DMS153 treated with DMSO at 0.1 percent for 48 hours (cell line): ENCODE data around the gene UHMK1.
A peak's percentile ranks its signal among the peaks of the same experiment; 100 is the strongest.
"Not testable (repeated sequence)": the region's sequence is repeated elsewhere in the genome, so short reads cannot be mapped to it uniquely, and the experiment has no call there.

Experiments
- DNase-seq: peaks from one replicate; lab custom pipeline; 2025; ENCODE audit not compliant: unreplicated experiment; lab: John Stamatoyannopoulos, UW

UHMK1 gene, protein sequence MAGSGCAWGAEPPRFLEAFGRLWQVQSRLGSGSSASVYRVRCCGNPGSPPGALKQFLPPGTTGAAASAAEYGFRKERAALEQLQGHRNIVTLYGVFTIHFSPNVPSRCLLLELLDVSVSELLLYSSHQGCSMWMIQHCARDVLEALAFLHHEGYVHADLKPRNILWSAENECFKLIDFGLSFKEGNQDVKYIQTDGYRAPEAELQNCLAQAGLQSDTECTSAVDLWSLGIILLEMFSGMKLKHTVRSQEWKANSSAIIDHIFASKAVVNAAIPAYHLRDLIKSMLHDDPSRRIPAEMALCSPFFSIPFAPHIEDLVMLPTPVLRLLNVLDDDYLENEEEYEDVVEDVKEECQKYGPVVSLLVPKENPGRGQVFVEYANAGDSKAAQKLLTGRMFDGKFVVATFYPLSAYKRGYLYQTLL

DNA sequence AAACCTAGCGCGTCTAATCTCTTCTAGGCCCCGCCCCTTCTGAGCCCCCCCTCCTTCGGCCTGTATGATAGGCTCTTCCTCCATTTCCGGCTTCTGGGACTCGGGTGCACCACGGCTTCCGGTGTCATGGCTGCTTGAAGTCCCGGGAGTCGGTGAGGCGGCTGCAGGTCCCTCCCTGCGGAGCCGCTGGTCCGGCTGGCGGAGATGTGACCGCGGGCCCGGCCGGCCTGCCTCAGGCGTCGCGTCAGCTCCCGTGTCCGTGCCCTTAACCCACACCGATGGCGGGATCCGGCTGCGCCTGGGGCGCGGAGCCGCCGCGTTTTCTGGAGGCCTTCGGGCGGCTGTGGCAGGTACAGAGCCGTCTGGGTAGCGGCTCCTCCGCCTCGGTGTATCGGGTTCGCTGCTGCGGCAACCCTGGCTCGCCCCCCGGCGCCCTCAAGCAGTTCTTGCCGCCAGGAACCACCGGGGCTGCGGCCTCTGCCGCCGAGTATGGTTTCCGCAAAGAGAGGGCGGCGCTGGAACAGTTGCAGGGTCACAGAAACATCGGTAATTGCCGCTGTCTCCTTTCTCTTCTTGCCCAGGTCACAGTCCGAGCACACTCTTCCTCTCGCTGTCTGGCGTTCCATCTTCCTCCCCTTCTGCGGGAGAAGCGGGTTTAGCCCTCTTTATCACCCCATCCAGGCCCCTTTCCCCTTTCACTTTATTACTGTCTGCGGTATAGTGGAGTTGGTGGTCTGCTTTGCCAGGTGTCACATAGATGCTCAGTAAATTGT lies at the start of gene UHMK1:
UHMK1 (plus strand) TSS at position 96 of the 773 bp plus-strand sequence; CDS start at position 279, 183 bp downstream.
- DNase-seq = peak; percentile 95

- not testable (repeated sequence) for DNase-seq
These were observed 43.3 kb upstream of the UHMK1 start for GRCh38 chr1:162454361-162454760.

- no peak for DNase-seq
These were observed 41.3 kb upstream of the UHMK1 start for GRCh38 chr1:162456323-162456722.

- DNase-seq = no peak
These were observed 39.4 kb upstream of the UHMK1 start for GRCh38 chr1:162458236-162458635.

- DNase-seq = not testable (repeated sequence)
These were observed 35.2 kb upstream of the UHMK1 start for GRCh38 chr1:162462425-162462824.

DNA sequence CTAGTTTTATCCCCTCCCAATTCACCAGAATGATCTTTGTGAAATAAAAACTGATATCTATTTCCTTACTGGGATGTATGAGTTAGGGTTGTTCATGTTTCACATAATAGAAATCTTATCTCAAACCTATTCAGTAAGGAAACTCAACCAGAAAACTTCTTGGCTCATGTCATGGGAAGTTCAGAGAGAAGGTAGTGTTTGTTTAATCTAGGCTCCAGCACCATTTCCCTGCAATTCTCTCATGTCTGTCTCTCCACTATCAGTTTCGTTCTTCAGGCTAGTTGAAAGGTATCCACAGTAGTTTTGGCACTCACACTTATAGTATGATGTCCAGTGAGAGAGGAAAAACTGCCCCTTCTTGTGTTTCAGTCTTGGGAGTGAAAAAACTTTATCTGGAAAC lies 34.6 kb upstream of the UHMK1 start:
- DNase-seq = no peak

DNA sequence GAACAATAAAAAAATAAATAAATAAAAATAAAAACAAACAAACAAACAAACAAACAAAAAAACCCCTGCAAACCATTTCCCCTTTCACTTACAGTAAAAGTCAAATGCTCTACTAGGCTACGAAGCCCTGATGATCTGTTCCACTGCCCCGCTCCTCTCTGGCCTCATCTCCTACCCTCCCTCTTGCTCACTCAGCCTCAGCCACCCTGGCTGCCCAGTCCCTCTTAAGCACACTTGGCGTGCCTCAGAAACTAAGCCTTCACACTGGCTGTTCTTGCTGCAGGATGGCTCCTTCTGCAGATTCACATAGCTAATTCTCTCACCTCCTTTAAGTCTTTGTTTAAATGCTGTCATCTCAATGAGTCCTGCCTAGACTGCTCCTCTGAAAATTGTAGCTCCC lies 30.8 kb upstream of the UHMK1 start:
- DNase-seq = no peak

DNA sequence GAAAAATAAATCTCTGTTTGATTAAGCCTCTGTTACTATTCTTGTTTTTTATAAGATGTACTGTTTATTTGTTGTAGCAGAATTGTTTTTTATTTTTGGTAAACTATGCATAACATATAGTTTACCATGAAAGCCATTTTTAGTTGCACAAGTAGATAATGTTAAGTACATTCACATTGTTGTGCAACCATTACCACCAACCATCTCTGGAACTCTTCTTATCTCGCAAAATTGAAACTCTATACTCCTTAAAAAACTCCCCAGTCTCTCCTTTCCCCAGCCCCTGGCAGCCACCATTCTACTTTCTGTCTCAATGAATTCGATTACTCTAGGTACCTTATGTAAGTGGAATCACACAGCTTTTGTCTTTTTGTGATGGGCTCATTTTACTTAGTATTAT lies 27.4 kb upstream of the UHMK1 start:
- no peak for DNase-seq

DNA sequence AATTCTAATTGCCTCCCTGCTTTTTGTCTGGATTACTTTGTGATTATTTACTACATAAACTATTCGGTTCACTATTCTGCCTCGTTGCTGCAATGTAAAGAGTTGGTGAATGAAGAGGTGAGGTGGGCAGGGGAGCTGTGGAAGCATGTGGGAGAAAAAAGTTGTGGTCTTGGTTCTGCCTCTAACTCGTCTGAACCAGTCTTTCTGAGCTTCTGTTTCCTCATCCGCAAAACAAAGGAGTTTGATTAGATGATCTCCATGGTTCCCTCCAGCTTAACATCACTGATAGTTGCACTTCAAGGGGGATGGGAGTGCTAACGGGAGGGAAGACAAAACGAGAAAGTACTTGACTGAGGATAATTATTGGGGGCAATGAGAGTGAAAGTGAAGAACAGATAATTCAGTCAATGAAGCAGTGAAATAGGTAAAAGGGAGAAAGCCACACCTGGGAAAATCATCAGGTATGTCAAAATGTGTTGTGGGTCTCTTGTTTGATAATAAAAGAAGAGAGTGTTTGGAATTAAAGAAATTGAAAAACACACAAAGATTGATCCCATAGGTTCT lies 26.2 kb upstream of the UHMK1 start:
- DNase-seq = no peak

- DNase-seq = no peak
These were observed 22.5 kb upstream of the UHMK1 start for GRCh38 chr1:162475089-162475488.

DNA sequence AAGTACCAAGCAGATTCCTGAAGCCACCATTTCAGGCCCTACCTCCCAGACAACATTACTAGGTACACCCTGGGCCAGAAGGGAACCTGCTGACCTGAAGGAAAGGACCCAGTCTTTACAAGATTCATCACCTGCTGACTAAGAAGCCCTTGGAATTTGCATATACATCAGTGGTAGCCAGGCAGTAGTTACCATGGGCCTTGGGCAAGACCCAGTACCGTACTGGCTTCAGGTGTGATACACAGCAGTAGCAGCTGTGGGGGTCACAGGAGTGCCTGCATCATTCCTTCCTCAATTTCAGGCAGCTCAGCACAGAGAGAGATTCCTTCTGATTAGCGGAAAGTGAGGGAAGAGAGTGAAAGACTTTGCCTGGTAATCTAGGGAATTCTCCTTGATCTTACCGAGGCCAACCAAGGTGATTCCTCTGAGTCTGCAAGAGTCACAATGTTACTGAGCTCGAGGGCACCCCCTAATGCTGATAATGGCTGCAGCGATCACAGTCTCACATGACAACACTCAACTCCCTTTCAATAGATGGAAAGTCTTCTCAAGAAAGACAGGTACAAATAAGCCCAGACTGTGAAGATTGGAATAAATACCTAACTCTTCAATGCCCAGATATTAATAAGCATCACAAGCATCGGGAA lies 22.0 kb upstream of the UHMK1 start:
- DNase-seq = no peak

DNA sequence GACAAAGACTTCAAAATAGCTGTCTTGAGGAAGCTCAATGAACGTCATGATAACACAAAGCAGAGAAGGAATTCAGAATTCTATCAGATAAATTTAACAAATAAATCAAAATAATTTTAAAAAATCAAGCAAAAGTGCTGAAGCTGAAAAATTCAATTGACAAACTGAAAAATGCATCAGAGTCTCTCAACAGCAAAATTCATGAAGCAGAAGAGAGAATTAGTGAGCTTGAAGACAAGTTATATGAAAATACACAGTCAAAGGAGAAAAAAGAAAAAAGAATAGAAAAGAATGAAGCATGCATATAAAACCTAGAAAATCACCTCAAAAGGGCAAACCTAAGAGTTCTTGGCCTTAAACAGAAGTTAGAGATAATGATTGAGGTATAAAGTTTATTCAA lies 21.0 kb upstream of the UHMK1 start:
- no peak for DNase-seq

GRCh38 chr1:162485236-162485635 lies 12.4 kb upstream of the UHMK1 start:
- DNase-seq = no peak

DNA sequence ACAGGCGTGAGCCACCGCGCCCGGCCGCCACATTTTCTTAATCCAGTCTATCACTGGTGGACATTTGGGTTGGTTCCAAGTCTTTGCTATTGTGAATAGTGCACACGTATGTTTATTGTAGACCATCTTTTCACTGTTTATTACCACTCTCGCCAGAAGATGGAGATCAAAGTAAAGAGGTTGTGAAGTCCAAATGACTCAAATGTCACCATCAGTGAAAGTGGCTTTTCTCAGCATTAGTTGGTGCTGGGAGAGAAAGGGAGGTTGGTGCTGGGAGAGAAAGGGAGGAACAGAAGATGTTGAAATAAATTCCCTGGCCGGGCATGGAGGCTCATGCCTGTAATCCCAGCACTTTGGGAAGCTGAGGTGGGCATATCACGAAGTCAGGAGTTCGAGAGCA lies 10.4 kb upstream of the UHMK1 start:
- no peak for DNase-seq

DNA sequence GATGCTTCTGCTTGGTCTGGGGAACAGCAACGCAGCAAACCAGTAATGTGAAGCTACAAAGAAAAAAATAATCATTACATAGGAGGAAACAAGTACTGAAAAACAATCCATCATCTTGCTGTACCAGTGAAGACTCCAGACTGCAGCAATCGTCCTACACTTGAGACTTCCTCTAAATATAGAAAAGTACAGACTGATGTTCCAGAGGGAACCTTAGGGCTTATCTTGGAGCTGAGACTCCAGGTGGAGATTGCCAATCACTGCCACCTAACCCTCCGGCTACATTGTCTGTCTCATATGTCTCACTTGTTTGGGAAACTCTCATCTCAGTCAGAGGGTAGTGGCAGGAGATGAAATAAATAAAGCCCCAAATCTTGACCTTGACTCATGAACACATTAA lies 9.4 kb upstream of the UHMK1 start:
- DNase-seq = no peak

GRCh38 chr1:162495531-162496233 lies 1.9 kb upstream of the UHMK1 start:
- not testable (repeated sequence) for DNase-seq

GRCh38 chr1:162497104-162497722 lies 405 bp upstream of the UHMK1 start:
- no peak for DNase-seq

- DNase-seq = no peak
These were observed 835 bp downstream of the UHMK1 start for GRCh38 chr1:162498496-162498810.

- DNase-seq = no peak
These were observed 3.2 kb downstream of the UHMK1 start for GRCh38 chr1:162500805-162501204.

DNA sequence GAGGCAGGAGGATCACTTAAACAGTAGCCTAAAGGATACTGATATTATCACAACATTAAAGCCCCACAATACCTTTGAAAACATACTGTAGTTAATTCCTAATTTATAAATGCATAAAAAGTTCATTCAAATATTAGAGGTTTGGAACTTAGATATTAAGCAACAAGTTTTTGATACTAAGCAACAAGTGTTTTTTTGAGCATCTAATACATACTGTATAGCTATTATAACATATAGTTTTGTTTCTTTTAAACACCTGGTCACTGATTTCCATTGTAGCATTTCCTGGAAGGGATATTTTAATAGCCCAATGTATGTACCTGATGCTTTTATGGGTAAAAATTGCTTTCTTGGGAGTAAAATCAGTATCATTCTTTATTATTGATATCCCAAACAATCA lies 4.5 kb downstream of the UHMK1 start:
- DNase-seq = no peak

DNA sequence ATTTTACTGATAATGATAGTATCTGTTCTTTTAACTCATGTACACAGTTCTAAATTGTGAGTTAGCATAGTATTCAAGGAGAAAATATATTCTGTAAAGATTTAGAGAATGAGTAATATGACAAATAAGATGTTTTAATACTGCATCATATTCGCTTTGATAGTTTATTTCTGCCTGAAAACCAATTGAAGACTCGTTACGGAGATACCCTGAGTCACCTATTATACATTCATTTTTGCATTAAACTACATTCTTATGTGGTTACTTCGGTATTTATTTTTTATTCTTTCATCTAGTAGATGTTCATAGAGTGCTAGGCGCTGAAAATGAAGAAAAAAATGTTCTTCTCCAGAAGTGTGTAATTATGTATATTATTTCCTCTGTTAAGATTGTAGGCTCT lies 5.3 kb downstream of the UHMK1 start:
- DNase-seq = no peak
